VCaP (cell line): ENCODE measurements around the gene MACROD1.
A peak's percentile ranks its signal among the peaks of the same experiment; 100 is the strongest.

Experiments used
- H3K27ac ChIP-seq: fragments of 450-650 bp; 2 replicates; pipeline ENCODE4 v1.5.1; 2017
- TF ChIP-seq, protein P1 (sequence below): fragments of 450-650 bp; conservative IDR thresholded peaks from 2 replicates; pipeline ENCODE4 v1.5.1; 2017; ENCODE audit warnings: mild to moderate bottlenecking, moderate library complexity

The MACROD1 gene

DNA sequence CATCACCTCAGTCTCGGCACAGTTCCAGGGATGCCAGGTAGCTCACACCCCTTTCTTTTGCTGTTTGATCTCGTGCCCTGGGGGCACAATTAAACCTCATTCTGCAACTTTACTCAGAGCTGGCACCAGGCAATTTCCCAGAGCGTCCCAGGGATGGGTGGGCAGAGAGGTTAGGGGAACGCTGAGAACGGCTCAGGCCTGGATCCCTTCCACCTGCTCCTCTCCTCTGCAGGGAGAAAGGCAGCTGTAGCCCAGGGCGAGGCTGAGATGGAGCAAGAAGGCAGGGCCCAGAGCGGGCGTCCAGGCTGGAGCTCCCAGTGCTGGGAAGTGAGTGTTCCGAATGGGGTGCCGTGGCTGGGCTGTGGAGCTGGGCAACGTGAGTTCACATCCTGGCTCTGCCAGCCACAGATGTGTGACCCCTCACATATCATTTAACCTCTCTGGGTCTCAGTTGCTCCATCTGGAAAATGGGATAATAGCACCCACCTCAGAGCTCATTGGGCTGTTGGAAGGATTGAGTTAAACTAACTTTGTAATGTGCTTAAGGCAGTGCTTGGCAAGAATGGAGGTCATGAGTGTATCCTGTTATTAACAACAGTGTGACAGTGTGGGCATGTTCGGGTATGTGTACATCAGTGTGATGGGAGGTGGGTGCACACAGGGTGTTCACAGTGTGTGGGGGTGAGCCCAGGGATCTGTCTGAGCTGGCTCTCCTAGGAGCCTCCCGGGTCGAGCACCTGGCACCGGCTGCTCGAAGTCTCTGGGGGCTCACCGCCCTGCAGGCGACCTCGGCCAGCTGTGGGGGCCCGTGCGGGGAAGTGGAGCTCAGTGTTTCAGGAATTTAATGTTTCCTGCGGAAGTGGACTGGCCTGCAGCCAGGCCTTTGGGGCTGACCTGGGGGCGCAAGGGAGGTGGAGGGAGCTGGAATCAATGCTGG is 164.2 kb downstream of the MACROD1 start:
- TF ChIP-seq, protein P1, sequence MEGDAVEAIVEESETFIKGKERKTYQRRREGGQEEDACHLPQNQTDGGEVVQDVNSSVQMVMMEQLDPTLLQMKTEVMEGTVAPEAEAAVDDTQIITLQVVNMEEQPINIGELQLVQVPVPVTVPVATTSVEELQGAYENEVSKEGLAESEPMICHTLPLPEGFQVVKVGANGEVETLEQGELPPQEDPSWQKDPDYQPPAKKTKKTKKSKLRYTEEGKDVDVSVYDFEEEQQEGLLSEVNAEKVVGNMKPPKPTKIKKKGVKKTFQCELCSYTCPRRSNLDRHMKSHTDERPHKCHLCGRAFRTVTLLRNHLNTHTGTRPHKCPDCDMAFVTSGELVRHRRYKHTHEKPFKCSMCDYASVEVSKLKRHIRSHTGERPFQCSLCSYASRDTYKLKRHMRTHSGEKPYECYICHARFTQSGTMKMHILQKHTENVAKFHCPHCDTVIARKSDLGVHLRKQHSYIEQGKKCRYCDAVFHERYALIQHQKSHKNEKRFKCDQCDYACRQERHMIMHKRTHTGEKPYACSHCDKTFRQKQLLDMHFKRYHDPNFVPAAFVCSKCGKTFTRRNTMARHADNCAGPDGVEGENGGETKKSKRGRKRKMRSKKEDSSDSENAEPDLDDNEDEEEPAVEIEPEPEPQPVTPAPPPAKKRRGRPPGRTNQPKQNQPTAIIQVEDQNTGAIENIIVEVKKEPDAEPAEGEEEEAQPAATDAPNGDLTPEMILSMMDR, result no peak
- peak overlapping the region; percentile 74 for H3K27ac ChIP-seq

DNA sequence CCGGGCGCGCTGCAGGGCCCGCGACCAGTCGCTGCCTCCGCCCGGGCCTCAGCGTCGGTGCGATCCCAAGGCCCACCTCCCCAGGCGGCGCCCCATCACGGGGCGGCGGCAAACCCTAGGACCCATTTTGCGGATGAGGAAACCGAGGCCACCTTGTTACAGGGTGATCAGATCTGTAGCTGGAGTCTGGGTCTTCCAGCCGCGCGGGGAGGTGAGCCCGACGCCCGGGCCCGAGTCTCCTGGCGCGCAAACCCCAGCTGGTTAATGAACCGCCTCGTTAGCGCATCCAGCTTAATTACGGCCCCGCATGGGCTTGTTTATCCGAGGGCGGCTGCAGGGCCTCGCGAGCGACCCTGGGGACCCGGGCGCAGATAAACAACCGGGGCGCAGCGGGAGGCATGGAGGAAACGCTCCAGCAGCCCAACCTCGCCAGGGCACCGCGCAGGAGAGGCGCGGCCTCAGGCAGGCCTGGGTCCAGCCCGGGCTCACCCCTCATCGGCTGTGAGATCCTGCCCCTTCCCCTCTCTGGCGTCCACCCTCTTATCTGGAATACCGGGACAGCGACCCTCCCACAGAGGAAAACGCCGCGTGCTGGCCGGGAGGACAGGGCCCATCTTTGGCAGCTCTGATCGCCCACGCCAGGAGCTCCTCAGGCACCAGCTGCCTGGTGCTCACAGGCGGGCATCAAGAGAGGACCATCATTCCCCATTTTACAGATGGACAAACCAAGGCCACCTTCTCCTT is 165.0 kb downstream of the MACROD1 start:
- H3K27ac ChIP-seq, result peak overlapping the region; percentile 74; the same call in 1 of the 2 replicates
- TF ChIP-seq, protein P1, result no peak; the same call in 1 of the 2 replicates

DNA sequence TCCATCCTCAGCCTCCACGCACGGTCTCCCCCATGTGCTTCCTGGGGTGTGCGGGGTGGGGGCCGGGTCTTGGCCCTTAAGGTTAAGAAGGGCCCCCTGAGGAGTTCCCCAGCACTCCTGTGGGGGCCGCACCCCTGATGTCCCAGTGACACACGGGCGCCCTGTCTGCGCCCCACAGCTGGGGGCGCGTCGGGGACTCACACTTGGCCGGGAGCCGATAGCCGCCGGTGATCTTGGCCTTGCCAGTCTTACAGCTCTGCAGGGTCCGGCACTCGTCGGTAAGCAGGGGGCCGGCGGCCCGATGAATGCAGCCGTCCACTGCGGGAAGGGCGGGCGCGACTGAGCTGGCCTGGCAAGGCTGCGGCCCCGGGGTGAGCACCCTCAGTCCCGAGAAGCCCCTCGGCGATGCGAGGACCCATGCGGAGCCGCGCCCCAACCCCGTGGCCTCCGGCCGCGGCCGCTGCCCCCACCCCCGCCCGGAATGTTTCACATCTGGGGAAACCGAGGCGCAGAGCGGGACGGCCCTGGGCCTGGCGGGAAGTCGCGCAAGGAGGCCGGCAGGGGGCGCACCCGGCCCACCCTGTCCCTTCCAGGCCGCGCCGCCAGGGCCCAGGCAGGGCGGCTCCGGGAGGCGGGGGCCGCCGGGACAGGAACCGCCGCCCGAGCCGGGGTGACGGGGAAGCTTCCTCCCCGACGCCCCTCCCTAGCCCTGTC is 165.7 kb downstream of the MACROD1 start:
- TF ChIP-seq, protein P1, result peak; percentile 100
- H3K27ac ChIP-seq, result peak overlapping the region; percentile 74

DNA sequence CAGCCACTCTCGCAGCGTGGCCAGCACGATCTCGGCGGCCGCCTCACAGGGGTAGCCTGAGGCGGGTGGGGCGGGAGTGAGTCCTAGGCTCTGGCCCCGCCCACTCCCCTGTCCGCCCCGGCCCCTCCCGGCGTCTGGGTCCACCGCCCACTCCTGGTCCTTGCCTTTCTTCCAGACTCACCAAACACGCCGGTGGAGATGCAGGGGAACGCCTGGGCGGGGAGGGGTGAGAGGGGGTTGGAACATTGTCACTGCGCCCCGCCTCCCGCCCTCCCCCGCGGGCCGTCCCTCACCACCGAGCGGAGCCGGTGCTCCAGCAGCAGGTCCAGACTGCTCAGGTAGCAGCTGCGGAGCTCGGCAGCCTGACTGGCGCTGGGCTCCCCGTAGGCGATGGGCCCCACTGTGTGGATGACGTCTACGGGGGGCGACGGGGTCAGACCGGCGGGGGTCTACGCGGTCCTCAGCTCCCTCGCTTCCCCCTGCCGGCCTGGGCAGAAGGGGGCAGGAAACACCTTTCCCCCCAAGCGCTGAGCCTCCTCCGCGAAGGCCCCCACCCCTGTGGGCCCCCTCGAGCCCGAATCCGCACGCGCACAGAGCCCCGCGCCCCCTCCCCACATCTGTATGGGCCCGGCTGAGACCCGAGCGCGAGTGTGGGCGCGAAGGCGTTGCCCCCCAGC is 166.4 kb downstream of the MACROD1 start:
- peak overlapping the region; percentile 74 for H3K27ac ChIP-seq
- TF ChIP-seq, protein P1, result no peak; the same call in 1 of the 2 replicates

DNA sequence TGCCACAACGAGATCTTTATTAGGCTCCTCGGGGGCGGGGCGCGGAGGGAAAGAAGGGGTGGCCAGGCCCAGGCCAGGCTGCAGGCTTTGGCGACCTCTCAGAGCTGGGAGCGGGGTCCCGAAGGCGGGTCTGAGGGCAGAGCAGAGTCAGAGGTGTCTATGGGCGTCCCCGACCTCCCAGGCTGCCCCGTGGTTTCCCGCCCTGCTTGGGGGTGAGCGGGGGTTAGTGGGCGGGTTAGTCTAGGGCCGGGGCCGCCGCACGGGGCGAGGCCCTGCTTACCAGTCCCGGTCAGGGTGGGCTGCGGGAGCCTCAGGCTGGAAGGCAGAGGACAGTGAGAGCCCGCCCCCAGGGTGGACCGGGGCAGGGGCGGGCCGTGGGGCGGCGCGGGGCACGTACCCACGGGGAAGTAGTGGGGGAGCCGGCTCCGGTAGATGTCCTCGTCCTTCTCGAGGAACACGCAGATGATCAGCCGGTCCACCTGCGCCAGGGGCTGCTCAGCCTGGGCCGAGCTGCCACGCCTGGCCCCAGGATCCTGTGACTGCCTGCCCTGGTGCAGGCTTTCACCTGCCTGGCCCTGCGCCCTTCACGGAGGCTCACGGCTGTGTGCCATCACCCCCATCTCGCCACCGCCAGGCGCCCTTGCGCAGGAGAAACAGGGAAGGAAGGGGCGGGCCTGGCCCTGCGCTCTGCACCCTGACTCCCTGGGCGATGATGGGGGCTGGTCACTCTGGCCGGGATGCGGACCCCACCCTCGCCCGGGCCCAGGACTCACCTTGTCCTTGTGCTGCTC is 167.2 kb downstream of the MACROD1 start:
- TF ChIP-seq, protein P1, result peak; percentile 69
- H3K27ac ChIP-seq, result peak overlapping the region; percentile 74

DNA sequence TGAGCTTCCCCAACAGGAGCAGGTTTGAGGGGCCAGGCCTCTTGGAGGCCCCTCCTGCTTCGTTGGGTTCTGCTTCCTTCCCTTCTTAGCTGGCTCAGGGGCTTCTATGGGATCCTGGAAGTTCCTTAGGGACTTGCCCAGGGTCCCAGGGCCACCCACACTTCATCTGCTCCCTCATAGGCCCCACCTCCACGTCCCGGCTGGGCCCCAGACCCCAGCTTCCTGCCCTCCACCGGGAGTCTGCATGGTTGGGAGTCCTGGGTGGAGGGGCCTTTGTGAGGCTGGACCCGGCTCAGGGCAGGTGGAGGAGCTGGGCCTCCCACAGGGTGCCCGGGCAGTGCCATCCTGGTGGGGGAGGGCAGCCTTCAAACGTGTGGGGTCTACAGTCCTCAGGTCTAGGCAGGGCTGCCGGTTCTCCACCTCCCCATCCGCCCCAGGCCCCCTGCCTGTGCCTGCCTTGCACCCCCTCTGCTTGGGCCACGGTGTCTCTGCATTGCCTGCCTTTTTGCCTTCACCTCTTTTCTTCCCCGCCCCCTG is 168.0 kb downstream of the MACROD1 start:
- H3K27ac ChIP-seq, result peak overlapping the region; percentile 74
- TF ChIP-seq, protein P1, result no peak
